Urothelium cell line (cell line): ENCODE data around the gene CYP4F11.
"Not testable (repeated sequence)": the region's sequence is repeated elsewhere in the genome, so short reads cannot be mapped to it uniquely, and the experiment has no call there.

ENCODE experiments used
- DNase-seq: peaks from one replicate; pipeline ENCODE4 v3.0.0; 2011; ENCODE audit warnings: low spot score, mixed read lengths
- FAIRE-seq: peaks from 2 replicates; lab custom pipeline; 2011; peaks lifted over from hg19 to GRCh38; lab: Jason Lieb, UNC

The CYP4F11 gene

DNA sequence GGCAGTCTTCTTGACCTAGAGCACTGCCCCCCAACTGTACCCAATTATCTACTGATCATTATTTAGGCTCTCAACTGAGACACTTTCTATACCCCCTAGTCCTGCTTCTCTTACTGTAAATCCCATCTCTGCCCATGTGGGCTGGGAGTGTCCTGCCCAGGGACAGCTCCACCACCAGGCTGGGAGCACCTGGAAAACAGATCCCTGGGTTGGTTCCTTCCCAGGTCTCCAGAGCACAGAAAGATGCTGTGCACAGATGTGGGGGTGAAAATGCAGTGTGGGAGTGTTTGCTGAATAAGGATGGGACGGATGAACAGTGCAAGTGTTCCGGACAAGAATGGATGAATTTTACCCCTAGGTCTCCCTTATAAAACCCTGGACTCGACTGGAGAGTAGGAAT lies 49.2 kb downstream of the CYP4F11 start:
- FAIRE-seq (no peak), DNase-seq (no peak)

DNA sequence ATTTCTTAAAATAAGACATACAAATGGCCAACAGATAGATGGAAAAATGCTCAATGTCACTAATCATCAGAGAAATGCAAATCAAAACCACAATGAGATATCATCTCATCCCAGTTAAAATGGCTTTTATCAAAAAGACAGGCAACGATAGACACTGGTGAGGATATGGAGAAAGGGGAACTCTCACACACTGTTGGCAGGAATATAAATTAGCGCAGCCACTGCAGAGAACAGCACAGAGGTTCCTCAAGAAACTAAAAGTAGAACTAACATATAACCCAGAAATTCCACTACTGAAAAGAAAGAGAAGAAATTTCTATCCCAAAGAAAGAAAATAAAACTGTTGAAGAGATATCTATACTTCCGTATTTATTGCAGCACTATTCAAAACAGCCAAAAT lies 51.0 kb downstream of the CYP4F11 start:
- FAIRE-seq, DNase-seq: not testable (repeated sequence)

DNA sequence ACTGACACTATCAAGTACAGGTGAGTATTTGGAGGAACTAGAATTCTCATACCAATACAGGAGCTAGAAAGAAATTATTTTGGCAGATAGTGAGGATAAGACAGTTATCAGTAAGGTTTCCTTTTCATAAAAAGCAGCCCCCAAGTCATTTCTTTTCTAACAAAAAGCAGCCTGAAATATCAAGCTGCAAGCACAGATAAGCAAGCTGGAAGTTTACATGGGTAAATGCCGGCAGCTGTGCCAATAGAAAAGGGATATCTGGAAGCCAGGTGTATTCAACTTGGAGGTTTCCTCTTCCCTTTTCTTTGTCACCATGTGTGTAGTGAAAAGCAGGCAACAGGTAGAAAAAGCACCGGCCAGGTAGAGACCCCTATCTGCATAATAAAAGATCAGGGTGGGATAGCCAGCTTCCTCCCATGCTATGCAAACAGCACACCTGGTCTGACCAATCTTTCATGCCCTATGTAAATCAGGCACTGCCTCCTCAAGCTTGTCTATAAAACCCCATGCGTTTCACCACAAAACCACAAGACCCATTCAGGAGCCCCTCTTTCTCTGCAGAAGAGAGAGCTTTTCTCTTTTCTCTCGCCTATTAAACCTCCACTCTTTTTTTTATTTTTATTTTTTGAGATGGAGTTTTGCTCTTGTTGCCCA lies 59.4 kb downstream of the CYP4F11 start:
- FAIRE-seq (no peak), DNase-seq (no peak)

DNA sequence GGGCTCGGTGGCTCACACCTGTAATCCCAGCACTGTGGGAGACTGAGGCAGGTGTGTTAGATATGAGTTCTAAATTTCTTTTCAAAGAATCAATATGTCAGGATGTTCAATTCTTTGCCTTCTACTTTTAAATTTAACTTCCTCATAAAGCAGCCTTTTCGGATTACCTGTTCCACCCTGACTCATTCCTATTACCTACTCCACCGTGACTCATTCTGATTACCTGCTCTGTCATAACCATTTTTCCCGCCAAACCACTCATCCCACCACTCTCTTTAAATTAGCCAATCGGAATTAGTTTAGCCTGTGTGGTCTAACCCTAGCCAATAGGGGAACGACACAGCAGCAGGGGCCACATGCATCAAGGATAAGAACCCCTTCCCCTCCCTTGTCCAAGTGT lies 60.6 kb downstream of the CYP4F11 start:
- FAIRE-seq, DNase-seq: not testable (repeated sequence)

DNA sequence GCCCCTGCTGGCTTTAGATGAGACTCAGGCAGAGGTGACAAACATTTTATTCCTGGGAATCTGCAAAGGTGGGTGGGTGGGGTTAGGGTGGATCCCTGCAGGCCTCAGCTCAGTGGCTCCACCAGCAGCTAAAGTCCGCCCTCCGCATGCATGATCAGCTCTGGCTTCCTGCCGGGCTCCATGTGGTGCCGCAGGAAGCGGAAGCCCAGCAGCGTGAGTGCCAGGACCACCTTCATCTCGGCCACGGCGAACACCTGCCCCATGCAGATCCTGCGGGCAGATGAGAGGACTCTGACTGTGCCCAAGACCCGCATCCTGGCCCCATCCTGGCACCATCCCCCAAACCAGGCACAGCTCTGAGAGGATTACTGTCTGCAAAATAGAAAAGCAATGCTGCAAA lies 62.8 kb downstream of the CYP4F11 start:
- DNase-seq (no peak), FAIRE-seq (no peak)

DNA sequence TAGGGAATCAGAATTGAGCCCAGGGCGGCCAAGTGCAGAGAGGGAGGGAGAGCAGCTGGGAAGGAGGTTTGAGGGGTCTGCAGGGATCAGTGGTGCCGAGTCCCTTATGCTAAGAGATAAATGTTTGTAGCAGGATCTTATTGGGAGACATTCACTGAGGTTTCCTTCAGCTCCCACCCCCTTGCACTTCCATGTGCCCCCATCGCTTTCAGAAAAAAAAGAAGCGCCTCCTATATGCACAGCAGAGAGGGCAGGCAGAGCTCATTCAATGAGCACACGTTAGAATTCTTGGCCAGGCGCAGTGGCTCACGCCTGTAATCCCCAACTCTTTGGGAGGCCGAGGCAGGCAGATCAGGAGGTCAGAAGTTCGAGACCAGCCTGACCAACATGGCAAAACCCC lies 64.5 kb downstream of the CYP4F11 start:
- no peak for DNase-seq
- no peak for FAIRE-seq

DNA sequence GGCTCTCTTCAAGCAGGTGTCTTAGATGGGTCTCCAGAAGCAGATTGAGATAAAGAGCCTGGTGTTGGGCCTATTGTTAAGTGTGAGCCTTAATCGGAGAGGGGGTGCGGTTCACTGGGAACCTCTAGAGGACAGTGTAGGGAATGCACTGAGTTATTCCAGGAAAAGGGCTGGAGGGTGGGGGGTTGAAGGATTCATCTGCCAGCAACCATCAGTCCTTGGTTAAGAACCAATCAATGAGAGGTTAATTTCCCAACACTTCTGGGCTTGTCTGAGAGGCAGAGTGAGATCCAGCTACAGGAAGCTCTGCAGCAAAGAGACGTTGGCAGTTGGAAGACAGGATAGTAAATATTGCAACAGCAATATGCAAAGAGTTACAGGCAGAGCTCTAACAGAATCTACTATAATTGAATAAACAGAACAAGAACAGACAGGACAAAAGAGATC lies 65.2 kb downstream of the CYP4F11 start:
- DNase-seq (peak; percentile 59), FAIRE-seq (no peak)

DNA sequence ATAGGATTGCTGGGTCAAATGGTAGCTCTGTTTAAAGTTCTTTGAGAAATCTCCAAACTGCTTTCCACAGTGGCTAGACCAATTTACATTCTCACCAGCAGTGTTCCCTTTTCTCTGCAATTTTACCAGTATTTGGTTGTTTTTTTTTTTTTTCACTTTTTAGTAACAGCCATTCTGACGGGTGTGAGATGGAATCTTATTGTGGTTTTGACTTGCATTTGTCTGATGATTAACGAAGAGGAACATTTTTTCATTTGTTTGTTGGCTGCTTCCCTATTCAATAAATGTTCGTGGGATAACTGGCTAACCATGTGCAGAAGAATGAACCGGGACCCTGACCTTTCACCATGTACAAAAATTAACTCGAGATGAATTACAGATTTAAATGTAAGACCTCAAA lies 67.7 kb downstream of the CYP4F11 start:
- DNase-seq (no peak), FAIRE-seq (no peak)

DNA sequence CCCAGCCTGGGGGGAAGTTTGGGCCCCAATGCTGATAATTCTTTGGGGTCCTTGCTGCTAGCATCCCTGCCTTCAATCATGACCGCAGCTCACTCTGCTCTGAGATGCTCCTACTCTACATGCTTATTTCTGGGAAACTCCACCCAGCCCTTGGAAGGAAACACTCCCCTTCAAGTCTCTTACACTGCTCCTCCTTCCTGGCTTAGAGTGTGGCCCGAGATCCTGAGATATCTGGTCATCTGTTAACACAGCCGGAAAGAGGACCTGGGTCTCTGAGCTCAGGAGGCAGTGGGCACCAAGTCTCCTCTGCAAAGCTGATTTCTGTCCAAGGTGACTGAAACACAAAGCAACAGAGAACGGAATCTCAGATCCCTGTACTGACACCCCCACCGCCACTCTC lies 69.5 kb downstream of the CYP4F11 start:
- no peak for FAIRE-seq
- no peak for DNase-seq

DNA sequence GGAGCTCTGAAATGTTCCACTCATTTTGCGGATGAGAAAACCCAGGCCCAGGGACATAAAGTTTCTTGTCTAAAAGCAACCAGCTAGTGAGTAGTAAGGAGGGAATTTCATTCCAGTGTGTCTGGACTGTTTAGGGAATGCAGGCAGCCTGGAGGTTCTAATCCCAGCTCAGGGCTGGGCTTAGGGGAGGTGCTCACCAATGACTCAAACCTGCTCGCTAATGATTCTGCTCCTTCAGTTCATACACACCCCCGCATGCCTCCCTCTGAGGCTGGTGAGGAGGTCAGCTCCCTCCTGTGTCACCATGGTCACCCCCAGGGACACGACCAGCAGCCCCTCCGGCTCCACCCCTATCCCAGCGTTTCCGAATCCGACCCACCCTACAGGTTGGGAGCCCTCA lies 71.1 kb downstream of the CYP4F11 start:
- peak; percentile 58 for DNase-seq
- FAIRE-seq: no peak

DNA sequence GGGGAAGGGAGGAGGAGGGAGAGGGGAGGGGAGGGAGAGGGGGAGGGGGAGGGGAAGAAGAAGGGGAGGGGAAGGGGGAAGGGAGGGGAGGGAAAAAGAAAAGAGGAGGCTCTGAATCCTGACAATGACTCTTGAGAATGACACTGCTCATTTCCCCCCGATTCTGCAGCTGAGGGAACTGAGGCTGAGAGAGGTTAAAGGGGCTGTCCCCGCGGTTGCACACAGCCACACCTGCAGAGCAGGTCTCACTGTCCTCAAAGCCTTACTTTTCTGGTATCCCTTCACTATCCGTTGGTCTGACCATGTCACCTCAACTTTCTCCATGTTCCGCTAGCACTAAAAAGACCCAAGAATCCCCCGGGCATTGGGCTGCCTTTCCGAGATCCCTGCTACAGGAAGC lies 71.9 kb downstream of the CYP4F11 start:
- FAIRE-seq: no peak
- no peak for DNase-seq
